G401.6 (cell line): ENCODE measurements around the gene LRRC4C.

ENCODE experiments used
- FAIRE-seq: peaks from 2 replicates; lab custom pipeline; 2012; peaks lifted over from hg19 to GRCh38; lab: Jason Lieb, UNC

LRRC4C gene

DNA sequence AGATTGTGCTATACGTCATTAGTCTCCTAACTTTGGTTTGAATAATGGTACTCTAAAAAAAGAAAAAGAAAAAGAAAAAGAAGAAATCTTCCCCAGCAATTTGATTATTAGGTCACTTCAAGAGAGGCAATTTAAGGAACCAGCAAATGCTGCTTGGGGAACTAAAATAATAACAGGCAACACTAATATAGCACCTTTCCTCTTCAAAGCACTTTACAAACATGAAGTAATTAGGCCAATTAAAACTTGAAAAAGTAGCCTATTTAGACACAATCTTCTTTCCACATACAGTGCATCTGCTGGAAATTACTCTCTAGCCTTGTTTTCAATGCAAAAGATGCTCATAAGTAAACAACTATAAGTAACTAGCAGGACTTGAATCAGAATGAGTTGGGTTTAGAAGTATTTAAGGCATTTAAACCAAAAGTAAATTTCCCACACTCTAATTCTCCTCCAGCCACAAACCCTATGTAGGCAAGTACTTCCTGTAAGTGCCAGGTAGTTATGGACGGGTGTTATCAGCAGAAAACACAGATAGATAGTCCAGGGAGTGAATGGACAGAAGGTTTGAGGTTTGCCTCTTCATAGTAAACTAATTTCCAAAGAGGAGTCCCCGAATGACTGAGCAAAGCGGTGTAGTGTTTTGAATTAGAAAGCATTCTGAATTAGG, 44.5 kb downstream of the LRRC4C start:
- FAIRE-seq = no peak

DNA sequence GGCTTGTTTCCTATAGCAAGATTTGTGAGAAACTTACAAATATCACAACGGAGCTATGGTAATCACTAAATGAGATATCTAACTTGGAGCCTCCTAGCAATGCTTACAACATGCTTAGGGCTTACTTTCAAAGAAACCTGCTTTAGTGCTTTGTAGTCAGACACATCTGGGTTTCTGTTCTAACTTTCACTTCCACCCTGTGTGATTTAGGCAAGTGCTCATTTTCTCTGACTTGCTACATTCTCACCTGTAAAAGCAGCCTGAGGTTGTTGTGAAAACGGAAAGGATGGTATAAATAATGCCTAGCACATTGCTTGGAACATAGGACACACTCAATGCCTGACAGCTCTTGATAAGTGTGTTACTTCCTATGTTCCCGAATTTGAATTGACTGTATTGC, 45.6 kb downstream of the LRRC4C start:
- no peak for FAIRE-seq

DNA sequence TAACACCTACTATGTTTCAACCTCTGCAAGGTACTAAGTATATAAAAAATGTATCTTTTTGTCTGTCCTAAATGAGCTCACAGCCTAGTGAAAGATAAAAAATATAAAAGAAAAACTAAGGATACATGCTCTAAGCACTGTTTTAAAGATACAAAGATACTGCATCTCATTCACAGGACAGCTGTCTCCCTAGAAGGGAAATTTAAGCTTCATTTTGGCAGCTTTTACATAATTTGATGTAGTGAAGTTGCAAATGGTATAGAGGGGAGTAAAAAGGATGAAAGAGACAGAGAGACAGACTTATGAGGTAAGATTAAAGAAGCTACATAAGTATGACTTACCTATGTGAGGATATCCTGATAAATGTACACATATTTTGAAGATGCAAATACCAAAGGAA, 53.6 kb downstream of the LRRC4C start:
- FAIRE-seq = no peak

DNA sequence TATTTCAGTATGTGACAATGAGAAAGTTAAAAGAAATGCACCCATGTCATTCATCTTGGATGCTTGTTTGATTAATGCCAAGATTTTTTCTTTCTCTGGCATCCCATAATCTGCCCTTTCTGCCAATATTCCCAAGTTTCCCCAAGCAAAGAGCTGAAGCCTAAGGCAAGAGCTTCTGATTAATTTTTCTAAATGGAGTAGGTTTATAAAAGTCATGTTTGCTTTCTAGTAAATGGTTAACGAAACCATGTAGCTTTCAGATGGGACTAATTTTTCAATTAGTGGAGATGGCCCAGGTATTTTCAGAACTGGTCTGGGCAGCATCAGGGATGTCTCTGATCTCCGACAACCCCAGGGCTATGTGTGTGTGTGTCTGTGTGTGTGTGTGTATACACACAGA, 55.3 kb downstream of the LRRC4C start:
- FAIRE-seq = no peak

DNA sequence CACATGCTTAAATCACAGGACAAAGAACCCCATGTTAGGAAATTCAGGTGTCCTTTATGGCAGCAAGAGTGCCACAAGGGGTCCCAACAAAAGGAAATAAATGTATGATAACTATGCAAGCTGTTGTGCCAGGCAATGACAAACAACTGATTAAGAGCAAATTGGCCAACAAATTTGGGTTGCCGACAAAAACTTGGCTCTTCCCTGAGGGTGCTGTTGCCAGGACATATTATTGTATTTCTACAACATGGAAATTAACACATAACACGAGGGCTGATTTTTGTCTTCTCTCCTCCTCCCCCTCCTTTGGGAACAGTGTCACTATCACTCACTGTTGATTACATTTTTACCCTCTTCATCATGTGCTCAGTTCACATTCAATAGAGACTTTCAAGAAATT, 56.0 kb downstream of the LRRC4C start:
- no peak for FAIRE-seq

DNA sequence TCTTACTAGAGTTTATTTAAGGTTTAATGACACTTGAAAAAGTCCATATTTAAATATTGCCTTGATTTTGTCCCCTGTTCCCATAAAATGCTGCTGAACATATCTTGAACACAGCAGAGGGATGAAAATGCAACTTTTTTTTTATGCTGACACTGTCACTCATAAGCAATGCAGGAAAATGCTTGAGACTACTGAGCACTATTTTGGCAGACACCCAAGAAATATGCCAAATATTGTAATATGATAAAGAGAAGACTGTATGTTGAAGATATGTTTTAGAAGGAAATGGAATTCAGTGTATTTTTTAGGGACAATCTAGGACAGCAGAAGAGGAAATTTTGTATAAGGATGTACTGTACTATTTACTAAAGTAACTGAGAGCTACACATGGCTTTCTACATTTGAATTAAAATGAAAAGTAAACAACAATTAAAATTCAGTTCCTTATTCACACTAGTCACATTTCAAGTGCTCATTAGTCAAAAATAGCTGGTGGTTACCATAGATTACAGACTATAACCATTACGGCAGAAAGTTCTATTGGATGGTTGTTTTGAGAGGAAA, 58.6 kb downstream of the LRRC4C start:
- FAIRE-seq = no peak

DNA sequence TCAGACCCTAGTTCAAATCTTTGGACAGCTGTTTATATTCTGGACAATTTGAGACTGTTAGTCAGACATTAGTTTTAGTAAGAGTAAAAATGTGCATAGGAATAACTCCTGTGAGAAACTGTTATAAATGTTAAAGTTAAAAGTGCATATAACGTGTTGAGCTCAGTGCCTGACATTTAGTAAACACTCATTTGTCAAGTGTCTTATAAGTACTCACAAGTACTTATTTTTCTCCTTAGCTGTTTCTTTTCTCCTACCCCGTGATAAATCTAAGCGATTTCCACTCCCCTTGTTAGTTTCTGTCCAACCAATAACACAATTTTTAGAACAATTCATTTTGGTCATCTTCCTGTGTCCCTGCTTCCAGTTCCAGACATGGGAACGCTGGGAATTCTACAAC, 59.3 kb downstream of the LRRC4C start:
- FAIRE-seq = no peak

DNA sequence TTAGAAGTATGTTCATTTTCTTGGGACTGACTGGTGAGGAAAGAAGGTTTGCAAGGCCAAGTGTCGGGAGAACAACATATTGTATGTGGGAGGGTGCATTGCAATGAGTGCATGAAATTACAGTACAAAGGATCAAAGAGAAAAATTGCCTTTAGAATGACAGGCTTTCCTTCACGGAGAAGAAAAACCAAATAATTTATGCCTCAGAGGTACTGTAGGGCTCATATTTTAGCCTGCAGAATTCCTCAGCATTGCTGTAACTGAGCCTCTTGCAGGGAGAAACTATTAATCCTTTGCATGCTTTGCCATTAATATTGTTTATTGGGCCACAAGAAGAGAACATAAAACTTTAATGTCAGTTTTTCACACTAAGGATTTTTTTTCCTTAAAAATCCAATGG, 60.1 kb downstream of the LRRC4C start:
- FAIRE-seq = no peak

DNA sequence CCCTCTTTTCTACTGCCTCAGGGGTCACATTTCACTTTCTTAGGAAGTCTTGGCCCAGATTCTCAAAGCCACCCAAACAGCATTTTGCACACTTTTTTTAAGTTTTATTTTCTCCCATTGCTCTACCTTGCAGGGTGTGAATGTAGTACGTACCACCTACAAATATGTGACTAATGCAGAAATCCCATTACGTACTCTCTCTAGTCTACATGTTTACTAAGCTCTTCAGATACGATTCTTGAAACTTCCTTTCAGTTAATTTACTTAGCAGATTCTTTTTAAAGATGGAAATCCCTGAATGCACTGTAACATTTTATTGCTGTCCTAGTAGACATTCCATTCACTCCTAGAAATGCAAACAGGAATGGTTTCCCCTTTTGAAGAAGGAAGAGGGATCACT, 61.3 kb downstream of the LRRC4C start:
- no peak for FAIRE-seq

DNA sequence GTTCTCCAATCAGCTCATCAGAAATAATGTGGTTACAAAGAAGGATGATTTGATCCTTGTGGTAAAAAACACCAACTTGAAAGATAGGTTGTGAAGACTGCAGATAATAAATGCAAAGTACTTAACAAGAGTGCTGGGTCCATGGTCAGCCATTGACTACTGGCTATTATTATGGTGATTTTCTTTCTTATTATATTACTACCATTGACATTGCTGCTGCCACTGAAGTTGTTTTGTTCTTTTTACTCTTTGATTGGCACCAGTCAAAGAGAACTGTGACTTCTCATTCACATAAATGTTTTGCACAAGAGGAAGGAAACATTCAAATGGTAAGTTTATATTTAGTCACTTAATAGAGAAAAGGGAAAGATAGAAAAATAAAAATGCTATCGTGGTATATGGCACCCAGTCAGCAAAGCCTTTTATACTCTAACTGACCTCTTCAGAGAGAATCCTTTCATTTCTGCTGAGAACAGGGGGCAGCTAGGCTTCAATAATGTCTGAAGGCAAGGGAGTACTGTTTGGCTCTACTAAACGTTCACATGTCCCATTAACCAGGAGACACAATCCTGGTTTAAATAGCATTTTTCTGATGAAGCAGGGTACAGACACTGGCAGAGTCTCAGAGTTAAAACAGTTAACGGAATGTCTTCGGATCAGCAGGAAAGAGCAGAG, 64.8 kb downstream of the LRRC4C start:
- FAIRE-seq = no peak

DNA sequence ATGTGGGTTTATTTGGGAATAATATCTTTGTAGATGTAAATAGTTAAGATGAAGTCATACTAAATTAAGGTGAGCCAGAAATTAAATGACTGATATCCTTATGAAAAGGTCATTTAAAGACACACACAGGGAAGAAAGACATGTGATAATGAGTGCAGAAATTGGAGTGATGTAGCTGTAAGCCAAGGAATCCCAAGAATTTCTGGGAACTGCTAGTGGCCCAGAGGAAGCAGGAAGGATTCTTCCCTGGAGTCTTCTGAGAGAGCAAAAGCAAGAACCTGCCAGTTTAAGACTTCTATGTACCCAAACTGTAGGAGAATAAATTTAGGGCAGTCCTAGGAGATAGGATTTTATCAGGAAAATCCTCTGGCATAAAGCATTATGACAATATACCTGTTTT, 66.9 kb downstream of the LRRC4C start:
- FAIRE-seq = no peak

DNA sequence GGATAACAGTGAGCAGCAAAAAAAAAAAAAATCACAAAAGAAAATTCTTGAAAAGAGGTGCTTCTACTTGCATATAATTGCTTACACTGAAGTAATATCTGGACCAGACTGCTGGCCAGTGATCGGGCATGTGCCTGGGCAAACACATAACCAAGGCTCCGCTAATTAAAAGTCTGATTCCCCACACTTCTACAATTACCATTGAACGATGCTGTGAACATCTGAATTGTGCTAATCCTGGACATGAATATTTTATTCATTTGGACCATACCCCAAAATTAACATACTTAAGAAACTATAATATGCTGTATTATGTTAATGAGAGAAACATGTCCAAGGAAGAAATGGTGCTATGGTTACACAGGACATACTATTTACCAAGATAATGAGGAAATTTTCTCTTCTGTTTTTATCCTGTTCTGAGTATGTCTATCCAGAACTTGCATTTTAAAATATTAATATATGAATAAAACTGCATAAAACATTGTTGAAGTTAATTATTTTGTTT, 69.8 kb downstream of the LRRC4C start:
- FAIRE-seq = no peak

DNA sequence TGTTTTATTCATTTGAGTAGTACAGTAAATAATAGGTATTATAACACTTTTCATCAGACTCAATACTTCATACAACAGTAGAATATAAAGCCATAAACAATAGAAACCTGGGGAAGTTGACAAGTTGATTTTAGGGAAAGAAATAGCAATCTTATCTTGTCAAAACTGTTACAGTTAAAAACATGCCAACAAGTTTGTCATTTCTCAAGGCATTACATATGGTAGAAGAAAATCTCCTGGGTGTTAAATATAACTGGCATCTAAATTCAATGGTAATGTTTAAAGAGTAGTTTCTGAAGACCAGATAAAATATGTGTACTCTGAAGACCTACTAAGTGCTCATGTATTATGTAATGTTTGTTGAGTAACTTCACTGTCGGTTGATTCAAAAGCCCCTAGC, 75.1 kb downstream of the LRRC4C start:
- no peak for FAIRE-seq

DNA sequence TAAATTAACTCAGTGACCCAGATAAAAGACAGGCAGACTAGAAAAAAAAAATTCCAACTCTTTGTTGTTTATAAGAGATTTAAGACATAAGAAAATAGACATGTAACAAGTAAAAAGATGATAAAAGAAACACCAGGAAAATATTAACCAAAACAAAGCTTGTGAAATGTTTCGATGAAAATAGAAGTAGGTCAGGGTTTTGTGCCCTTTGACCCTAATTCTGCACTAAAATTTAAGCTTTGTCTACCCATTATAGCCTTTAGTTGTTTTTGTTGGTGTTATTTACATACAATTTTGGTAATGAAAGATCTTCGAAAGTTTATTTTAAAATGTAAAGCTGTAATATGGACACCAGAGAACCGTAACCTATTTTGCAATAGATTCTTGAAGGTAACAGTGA, 75.7 kb downstream of the LRRC4C start:
- no peak for FAIRE-seq

DNA sequence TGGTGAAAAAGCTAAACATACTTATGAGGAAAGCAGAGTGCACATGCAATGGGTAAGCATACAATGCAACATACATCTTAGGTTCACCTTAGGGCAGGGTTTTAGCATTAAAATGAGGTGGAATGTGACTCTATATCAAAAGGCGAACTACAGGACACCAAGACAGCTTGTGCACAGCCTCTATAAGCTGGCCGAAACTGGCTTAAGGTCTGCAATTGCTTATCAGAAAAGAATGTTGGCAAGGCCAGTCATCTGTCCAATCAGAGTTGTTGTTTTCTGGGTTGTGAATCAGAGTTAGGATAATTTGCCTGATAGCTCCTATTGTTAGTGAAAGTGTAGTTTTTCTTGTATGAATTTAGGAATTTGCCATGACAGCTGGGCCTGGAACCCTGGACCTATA, 76.5 kb downstream of the LRRC4C start:
- FAIRE-seq = no peak

DNA sequence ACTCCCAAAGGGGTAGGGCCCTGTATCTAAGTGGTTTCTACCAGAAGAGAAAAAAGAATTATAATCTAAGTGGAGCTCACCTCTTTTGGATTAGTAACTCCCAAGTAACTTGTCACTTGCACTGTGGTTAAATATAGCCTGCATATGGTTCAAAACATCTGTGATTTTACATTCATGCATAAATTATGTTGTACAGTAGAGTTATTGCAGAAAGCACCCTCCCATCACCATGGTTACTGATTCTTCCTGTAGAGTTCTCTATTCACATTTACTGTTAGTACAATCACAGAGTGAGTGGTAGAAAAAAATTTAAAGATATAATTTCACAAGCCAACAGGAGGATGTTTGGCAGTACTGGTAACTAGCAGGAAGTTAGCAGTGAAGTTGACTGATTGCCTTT, 80.4 kb downstream of the LRRC4C start:
- no peak for FAIRE-seq

DNA sequence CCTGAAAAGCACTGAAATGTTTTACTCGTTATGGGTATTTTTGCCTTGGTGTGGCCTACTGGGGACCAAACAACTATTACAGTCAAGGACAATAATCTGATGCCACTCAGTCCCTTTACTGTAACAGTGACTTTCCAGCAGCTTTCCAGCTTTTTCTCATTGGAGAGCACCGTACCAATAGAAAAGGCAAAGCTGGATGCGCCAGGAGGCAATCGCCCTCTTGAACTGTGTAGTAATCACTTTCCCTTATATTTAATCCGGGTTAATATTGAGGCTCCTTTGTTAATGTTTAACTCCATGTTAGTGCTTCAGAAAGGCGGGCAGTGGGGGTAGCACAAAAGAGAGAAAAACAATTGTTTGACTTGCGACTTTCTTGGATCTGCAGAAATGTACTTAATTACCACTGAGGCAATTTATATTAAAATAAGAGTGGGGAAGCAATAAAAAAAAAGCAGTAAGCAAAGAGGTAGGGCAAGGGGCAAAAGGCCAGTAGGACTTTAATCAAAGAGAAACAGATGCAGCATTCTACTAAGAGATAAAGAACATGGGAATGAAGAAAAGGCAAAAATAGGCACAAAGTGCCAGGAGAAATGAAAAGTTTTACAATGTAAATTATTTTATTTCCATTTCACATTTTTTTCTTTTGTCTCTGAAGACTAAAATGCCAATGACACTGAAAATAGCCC, 81.6 kb downstream of the LRRC4C start:
- FAIRE-seq = no peak

DNA sequence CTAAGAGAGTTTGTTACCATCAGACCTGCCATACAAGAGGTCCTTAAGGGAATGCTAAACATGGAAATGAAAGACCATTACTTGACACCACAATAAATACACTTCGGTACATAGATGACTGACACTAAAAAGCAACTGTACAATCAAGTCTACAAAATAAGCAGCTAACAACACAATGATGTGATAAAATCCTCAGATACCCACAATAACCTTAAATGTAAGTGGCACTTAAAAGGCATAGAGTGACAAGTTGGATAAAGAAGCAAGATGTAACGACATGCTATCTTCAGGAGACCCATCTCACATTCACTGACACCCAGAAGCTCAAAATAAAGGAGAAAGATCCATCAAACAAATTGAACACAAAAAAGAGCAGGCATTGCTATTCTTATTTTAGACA, 107.6 kb downstream of the LRRC4C start:
- no peak for FAIRE-seq

DNA sequence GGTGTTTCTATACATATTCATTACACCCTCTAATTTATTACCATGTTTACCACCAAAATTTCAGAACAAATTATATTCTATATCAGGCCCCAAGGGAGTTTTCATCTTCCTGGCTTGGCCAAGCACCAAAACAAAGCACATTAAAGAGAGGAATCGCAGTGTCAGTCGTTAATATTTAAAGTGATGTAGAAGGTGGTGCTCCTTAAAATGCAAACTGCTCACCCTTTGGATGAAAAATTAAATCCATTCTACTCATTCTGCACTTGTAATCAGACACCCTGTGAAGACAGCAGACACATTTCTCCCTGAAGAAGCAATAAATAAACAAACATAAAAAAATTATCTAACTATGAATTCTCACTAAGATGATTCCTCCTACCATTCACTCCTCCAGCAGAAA, 113.4 kb downstream of the LRRC4C start:
- FAIRE-seq = no peak

DNA sequence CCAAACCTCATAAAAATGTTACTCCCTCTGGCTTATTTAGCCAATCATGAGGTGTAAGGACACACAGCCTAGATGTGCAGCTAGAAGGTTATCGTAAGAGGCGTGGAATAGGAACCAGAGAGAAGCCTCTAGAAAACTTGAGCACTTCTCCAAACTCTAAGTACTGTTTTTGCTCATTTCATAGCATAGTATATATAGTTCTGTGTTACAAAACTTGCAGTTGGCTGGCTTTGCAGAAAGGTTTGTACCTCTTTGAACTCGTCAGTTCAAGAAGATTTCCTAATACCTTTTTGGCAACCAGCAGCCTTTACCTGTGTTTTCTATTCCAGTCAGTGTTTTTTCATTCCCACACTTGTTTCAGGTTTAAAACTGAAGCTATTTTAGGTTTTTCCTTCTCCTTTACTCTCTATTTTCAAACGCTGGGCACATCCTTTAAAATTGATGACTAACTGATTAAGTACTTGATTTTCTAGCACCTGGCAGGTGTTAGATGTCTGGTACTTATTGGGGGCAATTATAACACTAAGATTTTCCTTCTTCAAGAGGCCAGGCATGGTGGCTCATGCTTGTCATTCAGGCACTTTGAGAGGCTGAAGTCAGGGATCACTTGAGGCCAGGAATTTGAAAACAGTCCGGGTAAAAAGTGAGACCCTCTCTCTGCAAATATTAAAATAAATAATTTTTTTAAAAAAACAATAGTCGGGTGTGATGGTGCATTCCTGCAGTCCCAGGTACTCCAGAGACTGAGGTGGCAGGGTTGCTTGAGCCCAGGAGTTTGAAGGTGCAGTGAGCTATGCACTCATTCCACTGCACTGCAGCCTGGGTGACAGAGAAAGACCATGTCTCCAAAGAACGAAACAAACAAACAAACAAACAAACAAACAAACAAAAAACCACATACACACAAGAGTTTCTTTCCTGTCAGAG, 125.2 kb downstream of the LRRC4C start:
- FAIRE-seq = no peak

DNA sequence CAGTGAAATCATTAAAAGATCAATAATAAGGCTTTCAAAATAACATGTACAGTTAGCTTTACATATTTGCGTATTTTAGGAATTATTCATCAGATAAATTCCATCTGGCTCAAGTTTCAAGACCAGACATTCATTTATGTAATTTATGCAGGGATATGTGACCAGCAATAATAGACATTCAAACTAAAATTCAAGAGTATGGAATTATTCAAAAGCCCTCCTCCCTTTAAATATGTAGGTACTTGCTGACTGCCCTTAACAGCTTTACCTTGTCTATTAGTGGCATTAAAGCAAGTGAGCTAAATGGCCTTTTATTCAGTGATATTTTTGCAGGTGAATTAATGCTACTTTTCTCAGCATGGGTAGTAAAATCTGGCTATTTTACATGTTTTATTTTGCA, 126.1 kb downstream of the LRRC4C start:
- no peak for FAIRE-seq

DNA sequence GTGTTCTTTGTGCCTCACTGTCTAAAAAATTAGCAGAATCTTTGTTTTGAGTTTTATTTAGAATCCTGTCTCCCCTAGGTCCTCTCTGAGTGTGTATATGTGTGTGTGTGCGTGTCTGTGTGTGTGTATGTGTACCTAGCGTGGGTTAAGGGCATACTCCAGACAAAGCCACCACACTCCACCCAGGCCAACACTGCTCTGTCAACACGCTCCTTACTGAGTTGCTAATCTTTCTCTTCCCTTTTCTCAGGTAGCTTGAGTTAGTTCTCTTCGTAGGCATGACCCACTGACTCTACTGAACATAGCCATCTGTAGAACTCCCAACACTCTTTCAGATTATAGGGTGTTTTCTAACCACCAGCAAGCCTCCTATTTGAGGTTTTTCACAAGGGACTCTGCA, 131.1 kb downstream of the LRRC4C start:
- FAIRE-seq = no peak
